H1 (cell line): ENCODE measurements around the gene VPS35L. TPM values are rescaled to one million over a fixed set of nuclear protein-coding genes. Genes with fewer than 3 reads are reported as not detected.

Source experiments
- CTCF ChIA-PET: fragments of 300-600 bp; sonication (Branson Sonifier 250); formaldehyde crosslinking; loops from one replicate; lab custom pipeline; 2021; ENCODE audit not compliant: partially characterized antibody; lab: Charles Lee
- POLR2A ChIA-PET: fragments of 300-600 bp; sonication (Branson Sonifier 250); formaldehyde crosslinking; loops from one replicate; lab custom pipeline; 2021; ENCODE audit warnings: inconsistent platforms; ENCODE audit not compliant: partially characterized antibody; lab: Charles Lee
- DNase-seq, 2 experiments: peaks; one replicate each; pipeline versions ENCODE4 v3.0.0 to v3.0.0-alpha.2; 2010 to 2022; ENCODE audit warnings: low spot score in 2 of 2, low read depth in 1 of 2, mixed read lengths in 1 of 2
- FAIRE-seq: peaks from 2 replicates; lab custom pipeline; 2011; peaks lifted over from hg19 to GRCh38; lab: Jason Lieb, UNC
- H2AFZ ChIP-seq: 2 replicates; pipeline ENCODE4 v1.8.1; 2012; ENCODE audit warnings: low read length, inconsistent platforms
- H2AK5ac ChIP-seq: 2 replicates; pipeline ENCODE4 v1.6.1; 2013; ENCODE audit warnings: low read depth, low read length
- H2BK120ac ChIP-seq: replicated peaks from 2 replicates; pipeline ENCODE3; 2013; ENCODE audit warnings: low read depth, low read length, inconsistent platforms
- H2BK12ac ChIP-seq: 2 replicates; pipeline ENCODE4 v1.6.1; 2013; ENCODE audit warnings: low read depth, low read length
- H2BK15ac ChIP-seq: 2 replicates; pipeline ENCODE4 v1.6.1; 2013; ENCODE audit warnings: low read length
- H2BK20ac ChIP-seq: 2 replicates; pipeline ENCODE4 v1.6.1; 2013; ENCODE audit warnings: low read length
- H2BK5ac ChIP-seq: 2 replicates; pipeline ENCODE4 v1.6.1; 2013; ENCODE audit warnings: low read depth, low read length
- H3K14ac ChIP-seq: 2 replicates; pipeline ENCODE4 v1.6.1; 2013; ENCODE audit warnings: inconsistent platforms; ENCODE audit not compliant: insufficient read length
- H3K18ac ChIP-seq: 2 replicates; pipeline ENCODE4 v1.6.1; 2013; ENCODE audit warnings: low read length; ENCODE audit errors: extremely low read depth
- H3K23ac ChIP-seq: 2 replicates; pipeline ENCODE4 v1.6.1; 2013; ENCODE audit warnings: inconsistent platforms; ENCODE audit not compliant: insufficient read length
- H3K23me2 ChIP-seq: 2 replicates; pipeline ENCODE4 v1.6.1; 2013; ENCODE audit warnings: low read depth, low read length
- H3K27ac ChIP-seq: 2 replicates; pipeline ENCODE4 v1.6.1; 2011; ENCODE audit warnings: low read depth, low read length, inconsistent platforms
- H3K27me3 ChIP-seq, 4 experiments: replicated peaks in 1 of 4; 1 replicate in 1 of 4; 2 replicates in 3 of 4; pipeline versions ENCODE4 v1.6.1 to v1.8.1; 2011 to 2013; ENCODE audit warnings: low read length in 3 of 4, mild to moderate bottlenecking in 3 of 4, inconsistent platforms in 2 of 4, mixed read lengths in 2 of 4, moderate library complexity in 1 of 4; ENCODE audit not compliant: control insufficient read depth in 3 of 4, insufficient read depth in 3 of 4; ENCODE audit errors: extremely low read depth in 1 of 4
- H3K36me3 ChIP-seq, 4 experiments: 2 replicates each; pipeline versions ENCODE4 v1.6.1 to v1.8.1; 2011 to 2013; ENCODE audit warnings: mild to moderate bottlenecking in 4 of 4, low read length in 3 of 4, moderate library complexity in 2 of 4, control low read depth in 1 of 4, inconsistent platforms in 1 of 4; ENCODE audit not compliant: insufficient read depth in 4 of 4, control insufficient read depth in 2 of 4
- H3K4ac ChIP-seq: replicated peaks from 2 replicates; pipeline ENCODE3; 2013; ENCODE audit warnings: low read length, low read depth, mixed read lengths, inconsistent platforms; ENCODE audit not compliant: insufficient read length
- H3K4me1 ChIP-seq, 4 experiments: replicated peaks in 1 of 4; 1 replicate in 1 of 4; 2 replicates in 3 of 4; pipeline versions ENCODE4 v1.6.1 to v1.8.1; 2011 to 2013; ENCODE audit warnings: low read length in 3 of 4, inconsistent platforms in 2 of 4, mixed read lengths in 1 of 4; ENCODE audit not compliant: insufficient read depth in 4 of 4, control insufficient read depth in 3 of 4
- H3K4me2 ChIP-seq, 2 experiments: 2 replicates each; pipeline versions ENCODE4 v1.6.1 to v1.8.1; 2011 to 2013; ENCODE audit warnings: low read depth in 2 of 2, low read length in 2 of 2, control low read depth in 1 of 2, inconsistent platforms in 1 of 2, mild to moderate bottlenecking in 1 of 2; ENCODE audit not compliant: insufficient read depth in 1 of 2
- H3K4me3 ChIP-seq, 4 experiments: fragments of 200-600, 300-600 bp in 1 of 4; sonication (generic), shearing (Covaris generic), sonication (Bioruptor Twin) in 1 of 4; 2 replicates each; pipeline versions ENCODE4 v1.5.1 to v1.8.1; 2011 to 2016; ENCODE audit warnings: low read length in 4 of 4, low read depth in 3 of 4, control low read depth in 2 of 4, inconsistent platforms in 2 of 4, mild to moderate bottlenecking in 2 of 4, mixed read lengths in 1 of 4, moderate library complexity in 1 of 4; ENCODE audit not compliant: insufficient read depth in 2 of 4; ENCODE audit errors: extremely low read depth in 1 of 4
- H3K56ac ChIP-seq: replicated peaks from 2 replicates; pipeline ENCODE3; 2013; ENCODE audit warnings: low read depth, mild to moderate bottlenecking, mixed read lengths, low read length, inconsistent platforms; ENCODE audit not compliant: insufficient read length
- H3K79me1 ChIP-seq: 2 replicates; pipeline ENCODE4 v1.6.1; 2013; ENCODE audit warnings: low read depth, low read length, control low read depth
- H3K79me2 ChIP-seq, 2 experiments: 2 replicates each; pipeline versions ENCODE4 v1.6.1 to v1.8.1; 2012 to 2013; ENCODE audit warnings: low read length in 2 of 2, mild to moderate bottlenecking in 2 of 2, inconsistent platforms in 1 of 2; ENCODE audit not compliant: insufficient read depth in 2 of 2, control insufficient read depth in 1 of 2
- H3K9ac ChIP-seq, 4 experiments: replicated peaks in 1 of 4; 1 replicate in 1 of 4; 2 replicates in 3 of 4; pipeline versions ENCODE4 v1.6.1 to v1.8.1; 2011 to 2013; ENCODE audit warnings: low read depth in 3 of 4, low read length in 3 of 4, control low read depth in 2 of 4, mild to moderate bottlenecking in 2 of 4, moderate library complexity in 2 of 4, inconsistent platforms in 1 of 4; ENCODE audit errors: extremely low read depth in 1 of 4
- H3K9me3 ChIP-seq, 2 experiments: 2 replicates each; pipeline versions ENCODE4 v1.6.1 to v1.8.1; 2012 to 2013; ENCODE audit warnings: mild to moderate bottlenecking in 2 of 2, moderate library complexity in 2 of 2, control low read depth in 1 of 2, inconsistent platforms in 1 of 2, low read depth in 1 of 2, low read length in 1 of 2, mixed read lengths in 1 of 2; ENCODE audit not compliant: insufficient read depth in 2 of 2
- H4K20me1 ChIP-seq, 2 experiments: replicated peaks in 1 of 2; 2 replicates each; pipeline versions ENCODE3 to v1.8.1; 2011 to 2013; ENCODE audit warnings: inconsistent platforms in 2 of 2, low read length in 2 of 2, mild to moderate bottlenecking in 1 of 2; ENCODE audit not compliant: insufficient read depth in 2 of 2, control insufficient read depth in 1 of 2
- H4K5ac ChIP-seq: 2 replicates; pipeline ENCODE4 v1.6.1; 2013; ENCODE audit warnings: low read length, low read depth, mixed read lengths, inconsistent platforms; ENCODE audit not compliant: insufficient read length
- H4K8ac ChIP-seq: 2 replicates; pipeline ENCODE4 v1.8.0; 2013; ENCODE audit warnings: mild to moderate bottlenecking, moderate library complexity, low read length, inconsistent platforms; ENCODE audit not compliant: insufficient read depth; ENCODE audit errors: extremely low read depth
- H4K91ac ChIP-seq: replicated peaks from 2 replicates; pipeline ENCODE3; 2013; ENCODE audit warnings: low read length, mixed read lengths, inconsistent platforms; ENCODE audit not compliant: insufficient read length
- CEBPB ChIP-seq: IDR thresholded peaks from 2 replicates; pipeline ENCODE4 v1.6.1; 2012; ENCODE audit warnings: low read depth, low read length
- EGR1 ChIP-seq: IDR thresholded peaks from 2 replicates; pipeline ENCODE4 v1.6.1; 2011; ENCODE audit warnings: low read depth, low read length, borderline replicate concordance
- KDM4A ChIP-seq: IDR thresholded peaks from one replicate; pipeline ENCODE4 v1.7.1; 2012; ENCODE audit warnings: low read depth, mild to moderate bottlenecking, moderate library complexity, low read length, inconsistent platforms; ENCODE audit not compliant: severe bottlenecking
- RFX5 ChIP-seq: IDR thresholded peaks from 2 replicates; pipeline ENCODE4 v1.6.1; 2011; ENCODE audit warnings: low read depth, low read length, improper control_type of control experiment, borderline replicate concordance
- TAF1 ChIP-seq: IDR thresholded peaks from 2 replicates; pipeline ENCODE4 v1.6.1; 2011; ENCODE audit warnings: mild to moderate bottlenecking, low read depth, low read length
- WGBS, 2 experiments: shearing (Covaris generic) in 1 of 2; methylation state at CpG; one replicate each; pipeline versions ENCODE4 v1.1.6 to v1.1.7; 2013 to 2015; ENCODE audit warnings: low lambda C conversion rate in 2 of 2, mixed read lengths in 2 of 2, inconsistent platforms in 1 of 2, low coverage in 1 of 2, missing lambda C conversion rate in 1 of 2; ENCODE audit not compliant: insufficient replicate concordance in 2 of 2, insufficient coverage in 1 of 2, insufficient read length in 1 of 2; ENCODE audit errors: extremely low coverage in 1 of 2, missing lambda C conversion rate in 1 of 2; 5-methylcytosine and 5-hydroxymethylcytosine counted together
- polyA plus RNA-seq, 7 experiments: library from polyadenylated mRNA; depleted of rRNA in 3 of 7; stranded (reverse) in 5 of 7; unstranded in 2 of 7; fragments of >200 nt in 5 of 7; fragments of 200-250 nt in 2 of 7; gene quantifications; 1 replicate in 5 of 7; 2 replicates in 1 of 7; 4 replicates in 1 of 7; pipeline versions ENCODE4 v1.2.1 to v1.2.3, GENCODE V29; 2011 to 2013; ENCODE audit warnings: missing spikeins in 2 of 7, mixed read lengths in 2 of 7
- total RNA-seq: library from RNA; stranded (reverse); fragmentation: NEBNext Ultra II Directional; extraction: Animal tissue kit (Norgen Biotek cat#: 25700); gene quantifications from 2 replicates; pipeline ENCODE4 v1.2.1, GENCODE V29; 2021

The VPS35L gene
- total and polyA plus RNA-seq, 2 of the 8 experiments (the other 6 are each of a cell fraction or from before 2014, with no cell fraction given), result 31.5 to 57.1 TPM

GRCh38 chr16:19598805-19599510 lies 43.5 kb downstream of the VPS35L start:
- Histone ChIP-seq H3K36me3 (peaks cover 0 to 7% (median 0%) of the 10 kb centered on the region in 4 experiments; a peak in 1 of 8 replicates), H3K9ac (no peak overlapping the region), H2BK15ac (no peak overlapping the region), H4K5ac (no peak overlapping the region), H3K27ac (no peak overlapping the region), H3K79me1 (no peaks in the 10 kb centered on the region), H3K79me2 (no peaks in the 10 kb centered on the region), H4K91ac (no peak overlapping the region), H2BK5ac (no peak overlapping the region), H3K4me3 (no peak overlapping the region), H2AFZ (no peak overlapping the region), H2BK12ac (no peak overlapping the region), H4K20me1 (peaks cover 0 to 2% of the 10 kb centered on the region in 2 experiments), H3K4me1 (peaks cover 0 to 6% (median 3%) of the 10 kb centered on the region in 4 experiments; a peak in 5 of 7 replicates), H4K8ac (no peak overlapping the region), H3K9me3 (no peaks in the 10 kb centered on the region), H3K23me2 (no peaks in the 10 kb centered on the region), H3K18ac (no peak overlapping the region), H2AK5ac (no peak overlapping the region), H2BK20ac (no peak overlapping the region), H3K4ac (no peak overlapping the region), H3K14ac (no peak overlapping the region), H3K27me3 (no peaks in the 10 kb centered on the region), H2BK120ac (no peak overlapping the region), H3K56ac (no peak overlapping the region), H3K4me2 (no peak overlapping the region), H3K23ac (no peak overlapping the region)
- 80 to 100% methylated on average over 1 to 6 of the region's 6 CpGs for WGBS, 2 experiments
- FAIRE-seq, result no peak
- CTCF ChIA-PET, result interaction anchor here (0.6 to 8.7 kb wide), 20 partner anchors 7 to 702 kb away, joined by 3 to 91 read pairs (median 4); partner anchors contain the start of gene GPRC5B
- POLR2A ChIA-PET, result interaction anchor here (1.3 kb wide), 1 partner anchor 281 kb away, joined by 4 read pairs; no protein-coding TSS in a partner anchor
- DNase-seq, result no peak
- TF ChIP-seq EGR1 (no peak), CEBPB (no peak), TAF1 (no peak), RFX5 (no peak), KDM4A (no peak)
